K562 (cell line): ENCODE results near the gene MCM3. TPM values are rescaled to one million over a fixed set of nuclear protein-coding genes. Genes with fewer than 3 reads are reported as not detected.

Source experiments
- ATAC-seq: fragments of 200-7000 bp; cut with Tn5 transposase; 3 replicates; pipeline ENCODE4 v1.9.1; 2020; ENCODE audit warnings: moderate library complexity
- BruUV-seq: library from RNA; stranded (reverse); fragments of 400-500 nt; replicated peaks from 2 replicates; lab custom pipeline; 2021; lab: Mats Ljungman, UMichigan
- CTCF ChIA-PET: fragments of 300-600 bp; formaldehyde crosslinking; extraction: SDS; loops from one replicate; lab custom pipeline; 2021; ENCODE audit warnings: low intra/inter-chr PET ratio; lab: Yijun Ruan, JAX
- POLR2A ChIA-PET: fragments of 300-600, 350-650 bp; sonication (Branson Sonifier 250); formaldehyde crosslinking; extraction: SDS; loops from one replicate; lab custom pipeline; 2021; ENCODE audit warnings: antibody characterized with exemption, inconsistent platforms; lab: Yijun Ruan, JAX
- DNase-seq, 4 experiments: peaks; one replicate each; pipeline versions ENCODE4 v3.0.0 to v3.0.0-alpha.2; 2011 to 2018; ENCODE audit warnings: low spot score in 3 of 4, mixed read lengths in 3 of 4; ENCODE audit errors: extremely low read depth in 1 of 4
- FAIRE-seq: peaks from 2 replicates; lab custom pipeline; 2011; peaks lifted over from hg19 to GRCh38; lab: Jason Lieb, UNC
- H2AFZ ChIP-seq: 2 replicates; pipeline ENCODE4 v1.6.0; 2011; ENCODE audit warnings: low read depth, low read length, control low read depth, inconsistent platforms
- H3K27ac ChIP-seq: fragments of 200-600 bp; 3 replicates; pipeline ENCODE4 v1.8.0; 2011; ENCODE audit warnings: low read depth, mild to moderate bottlenecking, control low read depth, inconsistent platforms, low read length, moderate library complexity, mixed read lengths; ENCODE audit errors: extremely low read depth
- H3K27me3 ChIP-seq, 2 experiments: fragments of 300-600 bp in 1 of 2; 2 replicates in 1 of 2; 3 replicates in 1 of 2; pipeline versions ENCODE4 v1.6.0 to v1.8.0; 2011; ENCODE audit warnings: inconsistent platforms in 2 of 2, low read length in 2 of 2, mild to moderate bottlenecking in 1 of 2, mixed read lengths in 1 of 2, moderate library complexity in 1 of 2; ENCODE audit not compliant: control insufficient read depth in 2 of 2, insufficient read depth in 2 of 2
- H3K36me3 ChIP-seq: fragments of 300-600 bp; 3 replicates; pipeline ENCODE4 v1.8.0; 2011; ENCODE audit warnings: mild to moderate bottlenecking, low read length, inconsistent platforms; ENCODE audit not compliant: control insufficient read depth, insufficient read depth
- H3K4me1 ChIP-seq, 2 experiments: fragments of 200-600 bp in 1 of 2; replicated peaks in 1 of 2; 2 replicates in 1 of 2; 3 replicates in 1 of 2; pipeline versions ENCODE4 v1.5.1 to v1.8.0; 2011; ENCODE audit warnings: inconsistent platforms in 2 of 2, low read length in 2 of 2, mild to moderate bottlenecking in 1 of 2, mixed read lengths in 1 of 2, moderate library complexity in 1 of 2; ENCODE audit not compliant: control insufficient read depth in 2 of 2, insufficient read depth in 2 of 2
- H3K4me2 ChIP-seq: 2 replicates; pipeline ENCODE4 v1.6.1; 2011; ENCODE audit warnings: low read length, control low read depth, inconsistent platforms, mixed read lengths; ENCODE audit not compliant: insufficient read depth
- H3K4me3 ChIP-seq: fragments of 200-600 bp; sonication (generic), shearing (Covaris generic); 2 replicates; pipeline ENCODE4 v1.5.1; 2016; ENCODE audit warnings: control low read depth, inconsistent platforms
- H3K79me2 ChIP-seq: fragments of 200-600 bp; 3 replicates; pipeline ENCODE4 v1.8.0; 2011; ENCODE audit warnings: low read length, inconsistent platforms; ENCODE audit not compliant: control insufficient read depth, insufficient read depth
- H3K9ac ChIP-seq, 2 experiments: 2 replicates each; pipeline versions ENCODE4 v1.6.0 to v1.6.1; 2011; ENCODE audit warnings: low read depth in 2 of 2, low read length in 2 of 2, control low read depth in 1 of 2, inconsistent platforms in 1 of 2, mild to moderate bottlenecking in 1 of 2, mixed read lengths in 1 of 2; ENCODE audit not compliant: insufficient read depth in 1 of 2
- H3K9me1 ChIP-seq: one replicate; pipeline ENCODE4 v1.6.0; 2011; ENCODE audit warnings: inconsistent platforms, mild to moderate bottlenecking, low read length, moderate library complexity; ENCODE audit not compliant: control insufficient read depth, insufficient read depth
- H3K9me3 ChIP-seq: replicated peaks from 2 replicates; pipeline ENCODE4 v1.5.1; 2011; ENCODE audit warnings: low read depth, low read length, inconsistent platforms; ENCODE audit not compliant: control insufficient read depth, insufficient read depth
- H4K20me1 ChIP-seq: replicated peaks from 2 replicates; pipeline ENCODE4 v1.6.1; 2011; ENCODE audit warnings: low read length, inconsistent platforms, mixed read lengths; ENCODE audit not compliant: control insufficient read depth, insufficient read depth
- HLTF ChIP-seq: fragments of 450-650 bp; IDR thresholded peaks from 2 replicates; pipeline ENCODE4 v1.6.1; 2016
- NCOA6 ChIP-seq: fragments of 450-650 bp; IDR thresholded peaks from 2 replicates; pipeline ENCODE4 v1.6.1; 2017; ENCODE audit warnings: mild to moderate bottlenecking
- PHTF2 ChIP-seq: fragments of 250-450 bp; sonication (Bioruptor Pico); IDR thresholded peaks from 2 replicates; pipeline ENCODE4 v1.5.0; 2021; ENCODE audit warnings: mild to moderate bottlenecking
- RBM14 ChIP-seq: fragments of 200-400 bp; formaldehyde crosslinking; IDR thresholded peaks from 2 replicates; pipeline ENCODE4 v1.6.1; 2018; ENCODE audit warnings: low read depth, mild to moderate bottlenecking, low read length, moderate library complexity, borderline replicate concordance; ENCODE audit not compliant: insufficient read depth
- WGBS: fragments of 100-300 bp; shearing (Covaris generic); methylation state at CpG from one replicate; pipeline ENCODE4 v1.1.6; 2016; ENCODE audit warnings: low coverage, mixed read lengths; ENCODE audit not compliant: insufficient coverage; ENCODE audit errors: missing lambda C conversion rate; 5-methylcytosine and 5-hydroxymethylcytosine counted together
- in situ Hi-C: fragments of 300-500 bp; cut with MboI; formaldehyde crosslinking; loops from 4 replicates; pipeline ENCODE4 v1.15.0; 2018; ENCODE audit warnings: inconsistent platforms, mixed read lengths
- intact Hi-C: fragments of 100-400 bp; cut with micrococcal nuclease; formaldehyde crosslinking; loops from 2 replicates; pipeline ENCODE4 v1.14.2; 2022
- polyA plus RNA-seq, 8 experiments: library from polyadenylated mRNA; depleted of rRNA in 4 of 8; stranded (reverse) in 5 of 8; unstranded in 3 of 8; fragments of >200 nt; fragmentation: Nextera tagmentation in 2 of 8; fragmentation: Illumina TruSeq in 1 of 8; extraction: Ambion mirVana in 2 of 8; extraction: Trizol in 1 of 8; gene quantifications; 2 replicates each; pipeline versions ENCODE4 v1.2.1 to v1.2.3, GENCODE V29; 2011 to 2014; ENCODE audit warnings: inconsistent platforms in 1 of 8, missing spikeins in 1 of 8
- total RNA-seq, 7 experiments: library from RNA; depleted of rRNA in 6 of 7; stranded (reverse); fragments of >200 nt in 6 of 7; fragmentation: Illumina TruSeq in 2 of 7; extraction: Trizol in 2 of 7; gene quantifications; 2 replicates each; pipeline versions ENCODE4 v1.2.1 to v1.2.3, GENCODE V29; 2011 to 2021; ENCODE audit warnings: low replicate concordance in 1 of 7
- TF ChIP-seq, protein P1 (sequence below): sonication (generic); formaldehyde crosslinking; IDR thresholded peaks from 2 replicates; pipeline ENCODE4 v1.8.1; 2023; ENCODE audit warnings: mild to moderate bottlenecking, missing genetic modification reagents

The MCM3 gene
- total and polyA plus RNA-seq, 9 of the 15 experiments (the other 6 are each of a cell fraction or from before 2014, with no cell fraction given): 76.1 to 270 (median 250) TPM

DNA sequence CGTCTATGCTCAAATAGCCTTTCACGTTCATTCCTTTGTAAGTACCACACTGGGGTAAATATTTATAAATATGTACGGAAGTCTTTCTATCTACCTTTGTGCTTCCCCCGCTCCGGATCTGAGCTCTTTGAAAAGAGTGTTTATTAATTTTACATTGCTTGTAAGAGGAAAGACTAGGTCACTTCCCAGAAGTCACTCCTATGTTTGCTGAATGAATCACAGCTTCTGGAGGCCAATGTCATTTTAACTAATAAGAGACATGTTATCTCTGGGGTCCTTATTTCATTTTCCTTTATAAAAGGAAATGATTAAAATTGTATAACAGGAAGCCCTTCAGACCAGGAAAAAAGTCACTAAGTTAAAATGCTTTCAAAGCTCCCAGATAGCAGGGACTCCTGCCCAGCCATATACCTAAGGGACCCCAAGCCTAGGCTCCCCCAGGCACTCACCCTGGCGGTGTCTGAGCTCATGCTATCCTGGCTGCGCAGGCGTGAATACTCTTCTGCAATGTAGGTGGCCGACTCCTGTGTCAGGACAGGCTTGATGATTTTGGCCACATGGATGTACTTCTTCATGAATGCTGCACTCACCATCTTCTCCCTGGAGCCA lies 12.6 kb downstream of the MCM3 start:
- no peak overlapping the region for H3K27ac ChIP-seq
- in situ Hi-C loops (no loop called here), intact Hi-C loops (no loop called here)
- no peaks in the 10 kb centered on the region; the same call in none of the 2 replicates for H4K20me1 ChIP-seq
- no peak; the same call in 2 of the 3 replicates for ATAC-seq
- TF ChIP-seq HLTF: no peak
- no peak for TF ChIP-seq PHTF2 (CRISPR knock-in tag)
- no peak for TF ChIP-seq NCOA6
- TF ChIP-seq, protein P1, sequence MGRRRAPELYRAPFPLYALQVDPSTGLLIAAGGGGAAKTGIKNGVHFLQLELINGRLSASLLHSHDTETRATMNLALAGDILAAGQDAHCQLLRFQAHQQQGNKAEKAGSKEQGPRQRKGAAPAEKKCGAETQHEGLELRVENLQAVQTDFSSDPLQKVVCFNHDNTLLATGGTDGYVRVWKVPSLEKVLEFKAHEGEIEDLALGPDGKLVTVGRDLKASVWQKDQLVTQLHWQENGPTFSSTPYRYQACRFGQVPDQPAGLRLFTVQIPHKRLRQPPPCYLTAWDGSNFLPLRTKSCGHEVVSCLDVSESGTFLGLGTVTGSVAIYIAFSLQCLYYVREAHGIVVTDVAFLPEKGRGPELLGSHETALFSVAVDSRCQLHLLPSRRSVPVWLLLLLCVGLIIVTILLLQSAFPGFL (CRISPR knock-in tag): no peak
- TF ChIP-seq RBM14: no peak
- TF ChIP-seq, all 486 proteins: peak for 0
- H3K4me3 ChIP-seq: no peak overlapping the region
- 94% methylated on average over 9 of the region's 9 CpGs for WGBS
- POLR2A ChIA-PET: interaction anchor here (0.7 to 1.5 kb wide), 5 partner anchors 11 to 161 kb away, joined by 3 to 7 read pairs (median 5); partner anchors contain the start of gene MCM3
- no peak overlapping the region for H3K9ac ChIP-seq
- no peak overlapping the region for H2AFZ ChIP-seq
- no peaks in the 10 kb centered on the region for H3K4me1 ChIP-seq
- CTCF ChIA-PET: no interaction called here
- H3K79me2 ChIP-seq: peaks cover 23% of the 10 kb centered on the region
- H3K9me3 ChIP-seq: no peaks in the 10 kb centered on the region
- FAIRE-seq: no peak
- H3K27me3 ChIP-seq: no peaks in the 10 kb centered on the region
- peaks cover 97% of the 10 kb centered on the region for H3K36me3 ChIP-seq
- no peaks in the 10 kb centered on the region for H3K9me1 ChIP-seq
- DNase-seq: no peak
- no peak overlapping the region for H3K4me2 ChIP-seq
- no TSS peak for BruUV-seq
